AG04449 (cell line): ENCODE measurements around the gene DISP1.

Experiments
- CTCF ChIA-PET: fragments of 350-600 bp; formaldehyde crosslinking; extraction: SDS; loops from one replicate; lab custom pipeline; 2021; ENCODE audit warnings: antibody characterized with exemption; lab: Yijun Ruan, JAX
- POLR2A ChIA-PET: fragments of 400-600, 350-600 bp; formaldehyde crosslinking; extraction: SDS; loops from one replicate; lab custom pipeline; 2020; ENCODE audit warnings: antibody characterized with exemption, inconsistent platforms; lab: Yijun Ruan, JAX
- DNase-seq: peaks from one replicate; pipeline ENCODE4 v3.0.0-alpha.2; 2010; ENCODE audit warnings: low read depth, low spot score
- H3K4me3 ChIP-seq: 2 replicates; pipeline ENCODE4 v1.5.1; 2011; ENCODE audit warnings: low read depth, mild to moderate bottlenecking, control low read depth, low read length
- TF ChIP-seq, protein P1 (sequence below): IDR thresholded peaks from one replicate; pipeline ENCODE4 v1.5.1; 2011; ENCODE audit warnings: mild to moderate bottlenecking, moderate library complexity, low read length, control low read depth, inconsistent platforms; ENCODE audit not compliant: insufficient read depth; ENCODE audit errors: missing control alignments

Gene DISP1

GRCh38 chr1:222821239-222821638 is 6.4 kb downstream of the DISP1 start:
- POLR2A ChIA-PET: no interaction called here

GRCh38 chr1:222823695-222824094 is 8.9 kb downstream of the DISP1 start:
- POLR2A ChIA-PET: no interaction called here
- TF ChIP-seq, protein P1, sequence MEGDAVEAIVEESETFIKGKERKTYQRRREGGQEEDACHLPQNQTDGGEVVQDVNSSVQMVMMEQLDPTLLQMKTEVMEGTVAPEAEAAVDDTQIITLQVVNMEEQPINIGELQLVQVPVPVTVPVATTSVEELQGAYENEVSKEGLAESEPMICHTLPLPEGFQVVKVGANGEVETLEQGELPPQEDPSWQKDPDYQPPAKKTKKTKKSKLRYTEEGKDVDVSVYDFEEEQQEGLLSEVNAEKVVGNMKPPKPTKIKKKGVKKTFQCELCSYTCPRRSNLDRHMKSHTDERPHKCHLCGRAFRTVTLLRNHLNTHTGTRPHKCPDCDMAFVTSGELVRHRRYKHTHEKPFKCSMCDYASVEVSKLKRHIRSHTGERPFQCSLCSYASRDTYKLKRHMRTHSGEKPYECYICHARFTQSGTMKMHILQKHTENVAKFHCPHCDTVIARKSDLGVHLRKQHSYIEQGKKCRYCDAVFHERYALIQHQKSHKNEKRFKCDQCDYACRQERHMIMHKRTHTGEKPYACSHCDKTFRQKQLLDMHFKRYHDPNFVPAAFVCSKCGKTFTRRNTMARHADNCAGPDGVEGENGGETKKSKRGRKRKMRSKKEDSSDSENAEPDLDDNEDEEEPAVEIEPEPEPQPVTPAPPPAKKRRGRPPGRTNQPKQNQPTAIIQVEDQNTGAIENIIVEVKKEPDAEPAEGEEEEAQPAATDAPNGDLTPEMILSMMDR: no peak
- H3K4me3 ChIP-seq: no peak overlapping the region
- DNase-seq: no peak
- CTCF ChIA-PET: no interaction called here

More at GRCh38 chr1:222821239-222821638, 6.4 kb downstream of the DISP1 start:
- CTCF ChIA-PET: no interaction called here
- no peak overlapping the region for H3K4me3 ChIP-seq
- TF ChIP-seq, protein P1: no peak
- no peak for DNase-seq

- POLR2A ChIA-PET: no interaction called here
- no peak overlapping the region for H3K4me3 ChIP-seq
- TF ChIP-seq, protein P1: no peak
- CTCF ChIA-PET: no interaction called here
- DNase-seq: no peak
These were observed 9.8 kb downstream of the DISP1 start for GRCh38 chr1:222824641-222825040.

DNA sequence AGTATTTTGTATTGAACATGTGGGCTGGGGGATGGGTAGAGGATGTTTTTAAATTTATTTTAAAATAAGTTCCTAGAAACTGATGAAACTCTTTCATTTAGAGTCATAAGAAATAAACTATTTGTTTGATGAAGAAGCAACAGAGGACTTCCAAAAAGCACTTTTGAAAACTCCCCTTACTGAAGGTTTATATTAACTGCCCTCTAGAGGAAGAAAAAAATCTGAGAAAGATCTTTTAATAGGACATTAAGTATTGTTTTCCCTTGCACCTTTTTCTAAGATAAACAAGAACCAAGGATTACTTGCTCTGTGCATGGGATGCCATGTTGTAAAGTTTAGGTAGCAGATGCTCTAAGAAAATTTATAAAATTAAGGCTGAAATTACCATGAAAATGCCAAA is 14.1 kb downstream of the DISP1 start:
- TF ChIP-seq, protein P1: no peak
- CTCF ChIA-PET: no interaction called here
- DNase-seq: no peak
- no peak overlapping the region for H3K4me3 ChIP-seq
- POLR2A ChIA-PET: no interaction called here

GRCh38 chr1:222829868-222830267 is 15.0 kb downstream of the DISP1 start:
- ChIA-PET POLR2A (no interaction called here), CTCF (no interaction called here)
- TF ChIP-seq, protein P1: no peak

GRCh38 chr1:222833356-222833876 is 18.6 kb downstream of the DISP1 start:
- POLR2A ChIA-PET: no interaction called here
- CTCF ChIA-PET: interaction anchor here (1.1 kb wide), 1 partner anchor 7 kb away, joined by 3 read pairs; no protein-coding TSS in a partner anchor
- TF ChIP-seq, protein P1: no peak
- H3K4me3 ChIP-seq: no peak overlapping the region
- DNase-seq: no peak

More at GRCh38 chr1:222829868-222830267, 15.0 kb downstream of the DISP1 start:
- DNase-seq: peak; percentile 31
- no peak overlapping the region for H3K4me3 ChIP-seq
